ENCODE results near the gene MICAL2. TPM values are rescaled to one million over a fixed set of nuclear protein-coding genes. Genes with fewer than 3 reads are reported as not detected.

MICAL2 gene
- total and polyA plus RNA-seq, 2 of the 8 experiments (the other 6 are each of a cell fraction or from before 2014, with no cell fraction given) = 1.3 to 4.1 TPM

DNA sequence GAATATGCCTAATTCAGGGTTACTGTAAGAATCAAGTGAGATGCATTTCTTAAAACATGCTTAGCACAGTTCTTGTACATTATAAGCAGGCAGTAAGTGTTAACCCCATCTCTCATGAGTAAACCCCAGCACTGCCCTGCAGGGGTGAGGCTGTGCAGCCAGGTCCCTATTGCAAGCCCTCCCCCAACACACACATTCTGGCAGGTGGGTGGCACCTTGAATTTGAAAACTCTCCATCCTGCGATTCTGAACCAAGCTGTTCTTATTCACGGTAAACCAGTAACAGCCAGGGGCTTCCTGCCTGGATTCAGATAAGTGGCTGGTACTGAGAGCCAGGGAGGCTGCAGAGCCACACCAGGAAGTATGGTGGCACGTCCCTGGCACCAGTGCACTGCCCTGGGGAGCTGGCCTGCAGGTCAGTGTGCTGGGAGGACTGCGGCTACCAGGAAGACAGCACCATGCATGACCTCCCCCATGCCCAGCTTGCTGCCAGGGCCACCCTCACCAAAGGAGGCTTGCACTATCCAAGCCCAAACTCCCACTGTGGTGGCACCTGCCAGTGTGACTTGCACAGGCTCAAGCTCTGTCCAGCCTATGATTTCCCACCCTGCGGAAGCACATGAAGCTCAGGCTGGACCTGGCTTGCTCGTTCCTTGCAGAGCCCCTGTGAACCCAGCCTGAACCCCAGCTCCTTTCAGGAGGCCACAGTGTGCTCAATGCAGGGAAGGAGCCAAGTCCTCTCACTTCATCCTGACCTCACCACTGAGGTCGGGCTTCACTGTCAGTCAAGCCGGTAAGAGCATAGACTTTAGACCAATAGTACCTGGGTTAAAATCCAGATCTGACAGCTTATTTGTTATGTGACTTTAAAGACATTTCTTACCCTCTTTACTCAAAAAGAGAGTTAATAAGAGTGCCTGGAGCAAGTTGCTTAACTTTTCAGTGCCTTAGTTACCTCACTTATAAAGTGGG, 88.1 kb downstream of the MICAL2 start:
- Histone ChIP-seq H3K27ac (ENCODE audit: low read depth, low read length) (no peak overlapping the region), H3K9ac (replicated peaks in 1 of 4; ENCODE audit: extremely low read depth in 1 of 4, low read depth in 3 of 4, low read length in 3 of 4) (no peak overlapping the region), H3K79me2 (ENCODE audit: control insufficient read depth in 1 of 2, insufficient read depth in 2 of 2, low read length in 2 of 2) (no peaks in the 10 kb centered on the region)
- TF ChIP-seq NRF1 (IDR thresholded peaks at IDR 0.05; ENCODE audit: low read depth, low read length) = no peak
- TF ChIP-seq SAP30 (IDR thresholded peaks at IDR 0.05; ENCODE audit: insufficient read depth, insufficient replicate concordance, low read length) = no peak
- no peak for TF ChIP-seq EZH2 (IDR thresholded peaks at IDR 0.05; ENCODE audit: low read depth, low read length, severe bottlenecking)
- TF ChIP-seq RNF2 (IDR thresholded peaks at IDR 0.05; ENCODE audit: borderline replicate concordance, low read depth, low read length, missing control alignments, poor library complexity, severe bottlenecking) = no peak
- no peak for TF ChIP-seq TAF1 (IDR thresholded peaks at IDR 0.05; ENCODE audit: low read depth, low read length)
- no peak for TF ChIP-seq POU5F1 (IDR thresholded peaks at IDR 0.05; ENCODE audit: low read depth, low read length)
- TF ChIP-seq KDM1A (IDR thresholded peaks at IDR 0.05; ENCODE audit: borderline replicate concordance, low read length) = no peak
- no peak for TF ChIP-seq GABPA (IDR thresholded peaks at IDR 0.05; ENCODE audit: borderline replicate concordance, insufficient read depth, low read length)
- TF ChIP-seq RBBP5 (IDR thresholded peaks at IDR 0.05; ENCODE audit: borderline replicate concordance, low read depth, low read length) = no peak
- no peak for TF ChIP-seq TCF12 (IDR thresholded peaks at IDR 0.05; ENCODE audit: low read depth, low read length)
- no peak for TF ChIP-seq CBX8 (IDR thresholded peaks at IDR 0.05; ENCODE audit: borderline replicate concordance, low read depth, low read length)

More for the DNA sequence above, 88.1 kb downstream of the MICAL2 start:
- Histone ChIP-seq H2BK20ac (ENCODE audit: low read length) (no peak overlapping the region), H2AFZ (ENCODE audit: low read length) (no peak overlapping the region), H3K4me1 (replicated peaks in 1 of 4; ENCODE audit: control insufficient read depth in 3 of 4, insufficient read depth in 4 of 4, low read length in 3 of 4) (peaks cover 0 to 3% (median under 1%) of the 10 kb centered on the region in 4 experiments; a peak in 3 of 7 replicates), H3K14ac (ENCODE audit: insufficient read length) (no peak overlapping the region), H3K36me3 (ENCODE audit: control insufficient read depth in 2 of 4, insufficient read depth in 4 of 4, low read length in 3 of 4) (no peaks in the 10 kb centered on the region), H3K4ac (replicated peaks; ENCODE audit: insufficient read length, low read depth, low read length) (no peak overlapping the region), H2BK5ac (ENCODE audit: low read depth, low read length) (no peak overlapping the region), H3K9me3 (ENCODE audit: insufficient read depth in 2 of 2, low read depth in 1 of 2, low read length in 1 of 2) (no peaks in the 10 kb centered on the region), H2BK15ac (ENCODE audit: low read length) (no peak overlapping the region), H4K5ac (ENCODE audit: insufficient read length, low read depth, low read length) (no peak overlapping the region), H2BK12ac (ENCODE audit: low read depth, low read length) (no peak overlapping the region), H3K18ac (ENCODE audit: extremely low read depth, low read length) (no peak overlapping the region), H4K8ac (ENCODE audit: extremely low read depth, insufficient read depth, low read length) (no peak overlapping the region), H4K20me1 (replicated peaks in 1 of 2; ENCODE audit: control insufficient read depth in 1 of 2, insufficient read depth in 2 of 2, low read length in 2 of 2) (no peaks in the 10 kb centered on the region), H2BK120ac (replicated peaks; ENCODE audit: low read depth, low read length) (no peak overlapping the region), H4K91ac (replicated peaks; ENCODE audit: insufficient read length, low read length) (no peak overlapping the region), H2AK5ac (ENCODE audit: low read depth, low read length) (no peak overlapping the region), H3K79me1 (ENCODE audit: low read depth, low read length) (no peaks in the 10 kb centered on the region), H3K4me3 (ENCODE audit: extremely low read depth in 1 of 4, insufficient read depth in 2 of 4, low read depth in 3 of 4, low read length in 4 of 4) (no peak overlapping the region), H3K56ac (replicated peaks; ENCODE audit: insufficient read length, low read depth, low read length) (no peak overlapping the region), H3K23me2 (ENCODE audit: low read depth, low read length) (no peaks in the 10 kb centered on the region; the same call in 1 of the 2 replicates), H3K23ac (ENCODE audit: insufficient read length) (no peak overlapping the region), H3K27me3 (replicated peaks in 1 of 4; ENCODE audit: control insufficient read depth in 3 of 4, extremely low read depth in 1 of 4, insufficient read depth in 3 of 4, low read length in 3 of 4) (no peaks in the 10 kb centered on the region; a peak in 1 of 7 replicates), H3K4me2 (ENCODE audit: insufficient read depth in 1 of 2, low read depth in 2 of 2, low read length in 2 of 2) (no peak overlapping the region)
- CTCF ChIA-PET (ENCODE audit: partially characterized antibody) = interaction anchor here (0.5 to 2.8 kb wide), 14 partner anchors 9 to 1382 kb away, joined by 3 to 13 read pairs (median 3); no protein-coding TSS in a partner anchor
- no peak for FAIRE-seq
- no peak for DNase-seq (ENCODE audit: low read depth in 1 of 2, low spot score in 2 of 2)
- POLR2A ChIA-PET (ENCODE audit: partially characterized antibody) = no interaction called here
- WGBS, 2 experiments (ENCODE audit: extremely low coverage in 1 of 2, insufficient coverage in 1 of 2, insufficient read length in 1 of 2, insufficient replicate concordance in 2 of 2, low coverage in 1 of 2, low lambda C conversion rate in 2 of 2, missing lambda C conversion rate in 1 of 2) = 89% methylated on average over 8 of the region's 8 CpGs; no CpG with 5 or more reads in 1 of the 2 experiments

All from H1 (cell line).